IPS-15b (cell line): ENCODE data around the gene TMEM248.

Experiments
- H3K27me3 ChIP-seq: one replicate; pipeline ENCODE4 v1.6.1; 2013; ENCODE audit warnings: low read length; ENCODE audit not compliant: control insufficient read depth, insufficient read depth
- H3K36me3 ChIP-seq: one replicate; pipeline ENCODE4 v1.6.1; 2013; ENCODE audit warnings: low read length; ENCODE audit not compliant: control insufficient read depth, insufficient read depth
- H3K4me1 ChIP-seq: one replicate; pipeline ENCODE4 v1.6.1; 2013; ENCODE audit warnings: mild to moderate bottlenecking, low read length; ENCODE audit not compliant: control insufficient read depth, insufficient read depth
- H3K4me3 ChIP-seq: one replicate; pipeline ENCODE4 v1.5.1; 2013; ENCODE audit warnings: low read depth, low read length
- H3K9ac ChIP-seq: one replicate; pipeline ENCODE4 v1.6.1; 2013; ENCODE audit warnings: low read depth, mild to moderate bottlenecking, low read length
- H3K9me3 ChIP-seq: one replicate; pipeline ENCODE4 v1.6.1; 2013; ENCODE audit warnings: mild to moderate bottlenecking, low read length; ENCODE audit not compliant: control insufficient read depth, insufficient read depth

Gene TMEM248

GRCh38 chr7:66929165-66929564 lies 8.1 kb downstream of the TMEM248 start:
- Histone ChIP-seq H3K9ac (no peak overlapping the region), H3K36me3 (no peaks in the 10 kb centered on the region)

GRCh38 chr7:66929935-66930334 lies 8.9 kb downstream of the TMEM248 start:
- H3K4me3 ChIP-seq, result peak overlapping the region; percentile 30
- no peaks in the 10 kb centered on the region for H3K4me1 ChIP-seq
- H3K27me3 ChIP-seq, result no peaks in the 10 kb centered on the region
- no peaks in the 10 kb centered on the region for H3K36me3 ChIP-seq
- no peak overlapping the region for H3K9ac ChIP-seq
- no peaks in the 10 kb centered on the region for H3K9me3 ChIP-seq

More at GRCh38 chr7:66929165-66929564, 8.1 kb downstream of the TMEM248 start:
- no peak overlapping the region for H3K4me3 ChIP-seq
- no peaks in the 10 kb centered on the region for H3K4me1 ChIP-seq
- H3K9me3 ChIP-seq, result no peaks in the 10 kb centered on the region
- H3K27me3 ChIP-seq, result no peaks in the 10 kb centered on the region

DNA sequence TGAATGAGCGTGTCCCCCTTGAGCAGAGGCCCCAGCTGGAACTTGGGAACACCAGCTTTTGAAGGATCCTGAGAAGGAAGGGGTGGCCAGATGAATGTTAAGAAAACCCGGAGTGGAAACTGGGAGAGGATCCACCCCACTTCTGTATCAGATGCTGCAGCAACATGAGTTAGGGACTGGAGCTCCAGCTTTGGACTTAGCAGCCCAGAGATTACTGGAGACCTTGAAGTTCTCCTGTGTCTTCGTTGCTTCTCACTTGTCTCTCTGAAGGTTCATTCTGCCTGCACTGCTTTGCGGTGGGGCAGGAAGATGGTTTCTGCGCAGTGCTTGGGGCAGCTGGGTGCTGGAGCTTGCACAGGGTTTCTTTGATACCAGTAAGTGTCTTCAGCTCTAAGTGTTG lies 9.3 kb downstream of the TMEM248 start:
- no peaks in the 10 kb centered on the region for H3K9me3 ChIP-seq
- H3K4me1 ChIP-seq, result no peaks in the 10 kb centered on the region
- H3K27me3 ChIP-seq, result no peaks in the 10 kb centered on the region
- no peaks in the 10 kb centered on the region for H3K36me3 ChIP-seq
- no peak overlapping the region for H3K9ac ChIP-seq
- H3K4me3 ChIP-seq, result peak overlapping the region; percentile 30

GRCh38 chr7:66933469-66933868 lies 12.4 kb downstream of the TMEM248 start:
- H3K9me3 ChIP-seq, result no peaks in the 10 kb centered on the region
- no peak overlapping the region for H3K4me3 ChIP-seq
- H3K9ac ChIP-seq, result no peak overlapping the region
- H3K27me3 ChIP-seq, result no peaks in the 10 kb centered on the region
- H3K4me1 ChIP-seq, result no peaks in the 10 kb centered on the region
- no peaks in the 10 kb centered on the region for H3K36me3 ChIP-seq

DNA sequence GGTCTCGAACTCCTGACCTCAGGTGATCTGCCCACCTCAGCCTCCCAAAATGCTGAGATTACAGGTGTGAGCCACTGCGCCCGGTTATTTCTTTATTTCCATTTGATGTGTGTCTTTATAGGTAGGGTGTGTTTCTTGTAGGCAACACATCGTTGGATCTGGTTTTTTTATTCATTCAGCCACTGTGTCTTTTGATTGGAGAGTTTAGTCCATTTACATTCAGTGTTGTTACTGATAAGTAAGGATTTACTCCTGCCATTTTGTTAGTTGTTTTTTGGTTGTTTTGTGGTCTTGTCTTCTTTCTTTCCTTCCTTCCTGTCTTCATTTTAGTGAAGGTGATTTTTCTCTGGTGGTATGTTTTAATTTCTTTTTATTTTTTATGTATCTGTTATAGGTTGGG lies 16.9 kb downstream of the TMEM248 start:
- Histone ChIP-seq H3K9ac (no peak overlapping the region), H3K9me3 (no peaks in the 10 kb centered on the region), H3K27me3 (no peaks in the 10 kb centered on the region), H3K4me3 (no peak overlapping the region), H3K4me1 (no peaks in the 10 kb centered on the region), H3K36me3 (no peaks in the 10 kb centered on the region)

DNA sequence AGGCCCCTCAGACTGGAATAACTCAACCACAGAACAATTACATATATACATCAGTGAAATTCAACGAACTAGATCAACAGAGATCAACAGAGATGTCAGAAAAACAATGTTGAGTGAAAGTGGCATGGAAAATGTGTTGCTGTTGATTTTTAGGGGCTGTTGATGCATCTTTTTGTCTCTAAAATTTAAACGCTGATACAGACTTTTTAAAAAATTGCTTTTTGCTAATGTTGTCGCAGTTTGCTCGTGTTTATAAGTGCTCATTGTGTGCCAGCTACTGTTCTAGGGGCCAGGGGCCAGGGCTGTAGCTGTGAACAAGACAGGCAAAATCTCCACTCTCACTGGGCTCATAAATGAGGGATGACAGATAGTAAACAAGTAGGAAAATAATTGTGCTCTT lies 18.3 kb downstream of the TMEM248 start:
- no peaks in the 10 kb centered on the region for H3K4me1 ChIP-seq
- no peaks in the 10 kb centered on the region for H3K27me3 ChIP-seq
- H3K9me3 ChIP-seq, result no peaks in the 10 kb centered on the region
- H3K9ac ChIP-seq, result no peak overlapping the region
- H3K36me3 ChIP-seq, result no peaks in the 10 kb centered on the region
- no peak overlapping the region for H3K4me3 ChIP-seq

- H3K27me3 ChIP-seq, result no peaks in the 10 kb centered on the region
Observed at GRCh38 chr7:66946545-66946944, 25.5 kb downstream of the TMEM248 start.

GRCh38 chr7:66948480-66949109 lies 27.6 kb downstream of the TMEM248 start:
- peaks cover 5% of the 10 kb centered on the region for H3K4me1 ChIP-seq
- no peak overlapping the region for H3K9ac ChIP-seq
- peaks cover 42% of the 10 kb centered on the region for H3K36me3 ChIP-seq

More at GRCh38 chr7:66946545-66946944, 25.5 kb downstream of the TMEM248 start:
- Histone ChIP-seq H3K9me3 (no peaks in the 10 kb centered on the region), H3K4me1 (no peaks in the 10 kb centered on the region), H3K9ac (no peak overlapping the region), H3K36me3 (peaks cover 36% of the 10 kb centered on the region), H3K4me3 (no peak overlapping the region)

DNA sequence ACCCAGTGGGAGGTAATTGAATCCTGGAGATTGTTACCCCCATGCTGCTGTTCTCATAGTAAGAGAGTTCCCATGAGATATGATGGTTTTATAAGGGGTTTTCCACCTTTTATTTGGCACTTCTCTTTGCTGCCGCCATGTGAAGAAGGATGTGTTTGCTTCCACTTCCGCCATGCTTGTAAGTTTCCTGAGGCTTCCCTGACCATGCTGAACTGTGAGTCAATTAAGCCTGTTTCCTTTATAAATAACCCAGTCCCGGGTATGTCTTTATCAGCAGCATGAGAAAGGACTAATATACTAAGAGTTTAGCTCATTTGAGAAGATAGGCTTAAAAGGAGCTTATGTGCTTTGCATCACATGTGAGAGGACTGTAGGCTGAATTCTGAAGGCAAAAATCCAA lies 29.3 kb downstream of the TMEM248 start:
- Histone ChIP-seq H3K36me3 (peaks cover 37% of the 10 kb centered on the region), H3K4me1 (peaks cover 5% of the 10 kb centered on the region), H3K9ac (no peak overlapping the region), H3K27me3 (no peaks in the 10 kb centered on the region), H3K4me3 (no peak overlapping the region), H3K9me3 (no peaks in the 10 kb centered on the region)

More at GRCh38 chr7:66948480-66949109, 27.6 kb downstream of the TMEM248 start:
- Histone ChIP-seq H3K27me3 (no peaks in the 10 kb centered on the region), H3K9me3 (no peaks in the 10 kb centered on the region), H3K4me3 (no peak overlapping the region)

DNA sequence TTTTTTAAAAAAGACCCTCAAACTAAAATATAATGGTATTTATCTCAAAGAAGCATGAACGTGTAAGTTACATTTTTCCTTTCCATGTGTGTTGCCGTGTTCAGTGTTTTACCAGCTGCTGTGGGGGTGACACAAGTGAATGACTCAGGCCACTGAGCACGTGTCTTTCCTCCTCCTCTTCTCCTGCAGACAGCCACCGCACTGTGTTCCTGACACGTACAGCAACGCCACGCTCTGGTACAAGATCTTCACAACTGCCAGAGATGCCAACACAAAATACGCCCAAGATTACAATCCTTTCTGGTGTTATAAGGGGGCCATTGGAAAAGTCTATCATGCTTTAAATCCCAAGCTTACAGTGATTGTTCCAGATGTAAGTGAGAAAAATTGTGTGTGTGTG lies 29.7 kb downstream of the TMEM248 start:
- Histone ChIP-seq H3K9me3 (no peaks in the 10 kb centered on the region), H3K4me1 (peaks cover 5% of the 10 kb centered on the region), H3K27me3 (no peaks in the 10 kb centered on the region), H3K4me3 (no peak overlapping the region), H3K36me3 (peaks cover 38% of the 10 kb centered on the region), H3K9ac (no peak overlapping the region)

- Histone ChIP-seq H3K36me3 (peaks cover 39% of the 10 kb centered on the region), H3K27me3 (no peaks in the 10 kb centered on the region), H3K4me1 (peaks cover 5% of the 10 kb centered on the region), H3K4me3 (no peak overlapping the region), H3K9me3 (no peaks in the 10 kb centered on the region), H3K9ac (no peak overlapping the region)
Observed at GRCh38 chr7:66952343-66953043, 31.5 kb downstream of the TMEM248 start.

DNA sequence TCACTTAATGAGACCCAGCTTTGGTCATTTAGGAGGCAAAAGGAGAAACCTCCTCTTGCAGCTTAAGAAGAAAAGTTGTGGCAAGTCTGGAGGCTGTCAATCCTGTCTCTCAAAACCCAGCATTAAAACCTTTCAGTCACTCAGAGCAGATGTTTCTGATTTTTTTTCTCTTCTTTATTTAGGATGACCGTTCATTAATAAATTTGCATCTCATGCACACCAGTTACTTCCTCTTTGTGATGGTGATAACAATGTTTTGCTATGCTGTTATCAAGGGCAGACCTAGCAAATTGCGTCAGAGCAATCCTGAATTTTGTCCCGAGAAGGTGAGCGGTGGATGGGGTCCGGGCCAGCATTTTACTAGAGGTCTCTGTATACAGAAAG lies 32.0 kb downstream of the TMEM248 start:
- H3K9me3 ChIP-seq, result no peaks in the 10 kb centered on the region
- no peak overlapping the region for H3K4me3 ChIP-seq
- H3K9ac ChIP-seq, result no peak overlapping the region
- H3K36me3 ChIP-seq, result peaks cover 35% of the 10 kb centered on the region
- H3K4me1 ChIP-seq, result peaks cover 5% of the 10 kb centered on the region
- no peaks in the 10 kb centered on the region for H3K27me3 ChIP-seq
